ENCODE data around the gene PNMA5.

PNMA5 gene

GRCh38 chrX:152958524-152959465 is 35.1 kb downstream of the PNMA5 start:
- peak; percentile 91 for DNase-seq

- no peak for DNase-seq
Measured at GRCh38 chrX:152958047-152958446, 35.9 kb downstream of the PNMA5 start.

- no peak for DNase-seq
Measured at GRCh38 chrX:152950786-152951185, 43.1 kb downstream of the PNMA5 start.

GRCh38 chrX:152949114-152949513 is 44.8 kb downstream of the PNMA5 start:
- DNase-seq = no peak

- peak; percentile 1 for DNase-seq
Measured at GRCh38 chrX:152946681-152947080, 47.2 kb downstream of the PNMA5 start.

- peak; percentile 3 for DNase-seq
Measured at GRCh38 chrX:152945021-152945979, 48.6 kb downstream of the PNMA5 start.

- DNase-seq = no peak
Measured at GRCh38 chrX:152943826-152944225, 50.1 kb downstream of the PNMA5 start.

- no peak for DNase-seq
Measured at GRCh38 chrX:152942077-152942442, 51.9 kb downstream of the PNMA5 start.

- DNase-seq = peak; percentile 86
Measured at GRCh38 chrX:152941328-152942076, 52.4 kb downstream of the PNMA5 start.

Measured in activated CD8-positive, alpha-beta memory T cell treated with anti-CD3 and anti-CD28 coated beads, Interleukin-2, amount 50 U/mL, for 4 hours (primary cell).